ENCODE results near the gene PARD3.

- TF ChIP-seq POLR2A (IDR thresholded peaks at IDR 0.05), result no peak
- TF ChIP-seq, protein P1, sequence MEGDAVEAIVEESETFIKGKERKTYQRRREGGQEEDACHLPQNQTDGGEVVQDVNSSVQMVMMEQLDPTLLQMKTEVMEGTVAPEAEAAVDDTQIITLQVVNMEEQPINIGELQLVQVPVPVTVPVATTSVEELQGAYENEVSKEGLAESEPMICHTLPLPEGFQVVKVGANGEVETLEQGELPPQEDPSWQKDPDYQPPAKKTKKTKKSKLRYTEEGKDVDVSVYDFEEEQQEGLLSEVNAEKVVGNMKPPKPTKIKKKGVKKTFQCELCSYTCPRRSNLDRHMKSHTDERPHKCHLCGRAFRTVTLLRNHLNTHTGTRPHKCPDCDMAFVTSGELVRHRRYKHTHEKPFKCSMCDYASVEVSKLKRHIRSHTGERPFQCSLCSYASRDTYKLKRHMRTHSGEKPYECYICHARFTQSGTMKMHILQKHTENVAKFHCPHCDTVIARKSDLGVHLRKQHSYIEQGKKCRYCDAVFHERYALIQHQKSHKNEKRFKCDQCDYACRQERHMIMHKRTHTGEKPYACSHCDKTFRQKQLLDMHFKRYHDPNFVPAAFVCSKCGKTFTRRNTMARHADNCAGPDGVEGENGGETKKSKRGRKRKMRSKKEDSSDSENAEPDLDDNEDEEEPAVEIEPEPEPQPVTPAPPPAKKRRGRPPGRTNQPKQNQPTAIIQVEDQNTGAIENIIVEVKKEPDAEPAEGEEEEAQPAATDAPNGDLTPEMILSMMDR (IDR thresholded peaks at IDR 0.05), result no peak
These were observed 95.8 kb downstream of the PARD3 start for GRCh38 chr10:34719328-34719727.

Measured in Peyer's patch (tissue), 4 donors.